Bronchial epithelial cell (primary cell): Measurements from ENCODE around the gene TRIB2. TPM values are rescaled to one million over a fixed set of nuclear protein-coding genes. Genes with fewer than 3 reads are reported as not detected.

ENCODE experiments used
- DNase-seq: peaks from one replicate; pipeline ENCODE4 v3.0.0-alpha.2; 2010; ENCODE audit warnings: low read depth
- FAIRE-seq: peaks from 2 replicates; lab custom pipeline; 2011; peaks lifted over from hg19 to GRCh38; lab: Jason Lieb, UNC
- H3K27me3 ChIP-seq: 2 replicates; pipeline ENCODE4 v1.5.1; 2011; ENCODE audit warnings: low read length; ENCODE audit not compliant: control insufficient read depth, insufficient read depth
- H3K36me3 ChIP-seq: 2 replicates; pipeline ENCODE4 v1.5.1; 2011; ENCODE audit warnings: low read length; ENCODE audit not compliant: control insufficient read depth, insufficient read depth
- H3K4me3 ChIP-seq: 2 replicates; pipeline ENCODE4 v1.5.1; 2011; ENCODE audit warnings: mild to moderate bottlenecking, low read depth, low read length, control low read depth
- total RNA-seq: library from RNA; depleted of rRNA; stranded (reverse); fragments of >200 nt; gene quantifications from 2 replicates; pipeline ENCODE4 v1.2.1, GENCODE V29; 2014
- TF ChIP-seq, protein P1 (sequence below): IDR thresholded peaks from 2 replicates; pipeline ENCODE4 v1.5.1; 2011; ENCODE audit warnings: mild to moderate bottlenecking, moderate library complexity, low read length, control low read depth, inconsistent platforms; ENCODE audit not compliant: insufficient read depth, severe bottlenecking

TRIB2 gene
- total RNA-seq, 1 donor from 2014 or later: 7.6 TPM

DNA sequence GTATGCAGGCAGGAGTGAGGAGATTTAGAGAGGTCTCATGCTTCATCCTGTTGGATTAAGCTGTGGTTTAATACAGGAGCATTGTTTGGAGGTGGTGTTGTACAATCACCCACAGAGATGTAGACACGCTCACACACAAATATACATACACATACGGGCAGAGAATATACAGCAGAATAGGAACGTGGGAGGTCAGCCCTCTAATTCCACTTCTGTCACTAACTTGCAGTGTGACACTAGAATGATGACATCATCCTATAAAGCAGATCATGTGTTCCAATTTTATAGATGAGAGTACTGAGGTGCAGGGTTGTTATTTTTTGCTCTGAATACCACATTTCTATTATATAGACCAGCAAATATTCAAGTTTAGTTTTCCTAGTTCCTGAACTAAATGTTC is 54.4 kb downstream of the TRIB2 start:
- TF ChIP-seq, protein P1, sequence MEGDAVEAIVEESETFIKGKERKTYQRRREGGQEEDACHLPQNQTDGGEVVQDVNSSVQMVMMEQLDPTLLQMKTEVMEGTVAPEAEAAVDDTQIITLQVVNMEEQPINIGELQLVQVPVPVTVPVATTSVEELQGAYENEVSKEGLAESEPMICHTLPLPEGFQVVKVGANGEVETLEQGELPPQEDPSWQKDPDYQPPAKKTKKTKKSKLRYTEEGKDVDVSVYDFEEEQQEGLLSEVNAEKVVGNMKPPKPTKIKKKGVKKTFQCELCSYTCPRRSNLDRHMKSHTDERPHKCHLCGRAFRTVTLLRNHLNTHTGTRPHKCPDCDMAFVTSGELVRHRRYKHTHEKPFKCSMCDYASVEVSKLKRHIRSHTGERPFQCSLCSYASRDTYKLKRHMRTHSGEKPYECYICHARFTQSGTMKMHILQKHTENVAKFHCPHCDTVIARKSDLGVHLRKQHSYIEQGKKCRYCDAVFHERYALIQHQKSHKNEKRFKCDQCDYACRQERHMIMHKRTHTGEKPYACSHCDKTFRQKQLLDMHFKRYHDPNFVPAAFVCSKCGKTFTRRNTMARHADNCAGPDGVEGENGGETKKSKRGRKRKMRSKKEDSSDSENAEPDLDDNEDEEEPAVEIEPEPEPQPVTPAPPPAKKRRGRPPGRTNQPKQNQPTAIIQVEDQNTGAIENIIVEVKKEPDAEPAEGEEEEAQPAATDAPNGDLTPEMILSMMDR: no peak
- H3K4me3 ChIP-seq: no peak overlapping the region
- DNase-seq: no peak
- no peak for FAIRE-seq
- peaks cover 3% of the 10 kb centered on the region for H3K27me3 ChIP-seq
- H3K36me3 ChIP-seq: no peaks in the 10 kb centered on the region

DNA sequence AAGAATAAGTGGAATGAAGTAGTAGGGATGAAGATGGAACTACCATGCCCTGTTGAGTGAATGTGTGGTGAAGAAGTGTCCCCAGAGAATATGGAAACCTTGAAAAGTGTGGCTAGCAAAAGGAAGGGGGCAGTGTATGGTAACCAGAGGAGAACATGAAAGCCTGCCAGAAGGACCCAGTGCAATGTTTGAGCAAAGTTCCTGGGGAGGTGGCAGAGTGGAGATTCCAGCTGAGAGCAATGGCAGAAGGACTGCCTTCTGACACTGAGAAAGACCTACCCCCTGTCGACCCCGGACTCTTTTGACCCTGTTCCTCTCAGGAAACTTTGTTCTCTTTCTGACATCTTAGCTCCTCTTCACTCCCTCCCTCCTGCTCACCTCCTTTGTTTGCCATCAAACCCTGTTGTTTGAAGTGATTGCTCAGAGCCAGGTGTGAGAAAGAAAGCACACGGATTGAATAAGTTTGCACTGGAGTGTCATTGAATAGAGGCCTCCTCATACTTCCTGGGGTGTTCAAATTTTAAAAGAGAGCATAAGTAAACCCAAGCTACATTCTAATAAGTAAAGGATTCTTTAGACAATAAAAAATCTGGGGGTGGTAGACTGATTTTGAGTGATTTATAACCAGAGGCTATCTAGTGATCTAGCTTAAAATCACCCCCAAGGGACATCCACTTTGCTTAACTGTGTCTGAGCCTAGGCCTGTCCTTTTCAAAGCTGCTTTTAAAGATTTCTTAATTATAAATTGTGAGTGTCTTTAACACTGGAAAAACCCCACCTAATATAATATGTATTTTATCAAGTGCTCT is 57.1 kb downstream of the TRIB2 start:
- DNase-seq (no peak), FAIRE-seq (no peak)
- no peaks in the 10 kb centered on the region for H3K36me3 ChIP-seq
- H3K4me3 ChIP-seq: no peak overlapping the region
- TF ChIP-seq, protein P1: no peak
- H3K27me3 ChIP-seq: peaks cover 3% of the 10 kb centered on the region

DNA sequence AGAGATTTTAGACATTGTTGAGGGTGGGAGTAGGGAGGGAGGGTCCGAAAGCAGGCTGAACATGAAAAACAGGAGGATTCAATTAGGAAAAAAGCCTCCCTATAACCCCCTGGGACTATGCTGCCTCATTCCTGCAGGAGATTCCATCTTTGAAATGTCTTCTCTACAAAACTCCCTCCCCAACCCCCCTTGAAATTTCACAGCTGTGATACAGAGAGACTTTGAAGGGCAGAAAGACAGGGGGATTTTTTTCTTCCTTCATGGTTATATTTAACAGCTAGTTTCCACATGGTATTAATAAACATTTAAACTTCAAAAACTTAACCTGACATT is 57.6 kb downstream of the TRIB2 start:
- H3K27me3 ChIP-seq: peaks cover 3% of the 10 kb centered on the region
- H3K4me3 ChIP-seq: no peak overlapping the region
- DNase-seq (no peak), FAIRE-seq (no peak)
- H3K36me3 ChIP-seq: no peaks in the 10 kb centered on the region
- TF ChIP-seq, protein P1: no peak

DNA sequence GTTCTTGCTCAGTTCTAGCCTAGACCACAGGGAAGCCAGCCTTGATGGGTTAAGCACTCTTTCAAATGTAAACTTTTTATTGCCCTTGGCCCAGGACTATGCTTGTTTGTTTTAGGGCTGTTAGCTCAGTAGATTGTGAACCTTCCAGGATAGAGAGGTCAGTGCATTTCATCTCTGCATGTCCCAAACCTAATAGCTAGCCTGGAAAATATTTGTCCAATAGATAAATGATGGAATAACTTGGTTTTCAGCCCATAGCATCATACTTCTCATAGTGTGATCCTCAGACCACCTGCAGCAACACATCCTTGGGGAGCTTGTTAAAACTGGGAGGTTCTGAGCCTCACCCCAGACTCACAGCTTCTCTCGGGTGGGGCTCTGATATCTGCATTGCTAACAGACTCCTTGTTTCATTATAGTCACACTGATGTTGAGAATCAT is 59.8 kb downstream of the TRIB2 start:
- TF ChIP-seq, protein P1: no peak
- FAIRE-seq: no peak

DNA sequence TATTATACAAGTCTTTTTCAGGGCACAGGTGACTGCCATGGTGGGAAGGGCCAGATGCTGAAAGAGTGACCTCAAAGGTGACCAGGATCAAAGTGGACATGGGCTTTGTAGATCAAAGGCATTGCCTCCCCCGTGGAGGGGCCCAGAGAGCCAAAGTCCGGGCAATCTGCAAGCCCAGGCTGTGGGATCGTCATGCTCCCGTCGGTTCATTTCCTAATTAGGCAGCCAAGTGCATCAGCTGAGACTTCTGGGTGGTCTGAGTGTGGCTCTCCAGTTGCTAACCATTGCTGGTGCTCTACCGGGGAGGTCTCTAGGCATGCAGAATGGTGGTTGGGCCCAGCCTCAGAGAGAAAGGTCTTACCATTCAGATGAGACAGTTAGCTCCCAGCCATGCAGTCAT is 61.6 kb downstream of the TRIB2 start:
- FAIRE-seq: no peak
- TF ChIP-seq, protein P1: no peak
- DNase-seq: no peak
- no peak overlapping the region for H3K4me3 ChIP-seq
- no peaks in the 10 kb centered on the region for H3K36me3 ChIP-seq
- no peaks in the 10 kb centered on the region for H3K27me3 ChIP-seq

More for the DNA sequence above, 59.8 kb downstream of the TRIB2 start:
- no peaks in the 10 kb centered on the region for H3K27me3 ChIP-seq
- no peaks in the 10 kb centered on the region for H3K36me3 ChIP-seq
- H3K4me3 ChIP-seq: no peak overlapping the region
- no peak for DNase-seq
